KMS-11 (cell line): ENCODE results near the gene CHRD.

Experiments
- H2AFZ ChIP-seq: fragments of 200-600 bp; sonication (generic); 2 replicates; pipeline ENCODE4 v1.6.1; 2016; ENCODE audit warnings: antibody characterized with exemption, mixed run types, low read depth
- H3K27ac ChIP-seq: fragments of 200-600 bp; sonication (generic); 2 replicates; pipeline ENCODE4 v1.6.1; 2016; ENCODE audit warnings: mild to moderate bottlenecking, mixed run types
- H3K27me3 ChIP-seq: fragments of 200-600 bp; sonication (generic); 2 replicates; pipeline ENCODE4 v1.6.1; 2017; ENCODE audit warnings: mild to moderate bottlenecking, low read depth, mixed run types, moderate library complexity; ENCODE audit not compliant: insufficient read depth
- H3K36me3 ChIP-seq: fragments of 200-600 bp; sonication (generic); 2 replicates; pipeline ENCODE4 v1.6.1; 2017; ENCODE audit warnings: mild to moderate bottlenecking, mixed run types; ENCODE audit not compliant: insufficient read depth
- H3K4me1 ChIP-seq: fragments of 200-600 bp; sonication (generic); 2 replicates; pipeline ENCODE4 v1.6.1; 2016; ENCODE audit warnings: mild to moderate bottlenecking, low read depth, mixed run types; ENCODE audit not compliant: poor library complexity, severe bottlenecking
- H3K4me2 ChIP-seq: fragments of 200-600 bp; sonication (generic); 2 replicates; pipeline ENCODE4 v1.7.0; 2016; ENCODE audit warnings: mild to moderate bottlenecking, mixed run types
- H3K4me3 ChIP-seq: fragments of 200-600 bp; sonication (generic); IDR thresholded peaks from 2 replicates; pipeline ENCODE4 v1.6.1; 2017; ENCODE audit warnings: low read depth, low read length, mixed read lengths; ENCODE audit not compliant: insufficient read depth
- H3K79me2 ChIP-seq: fragments of 200-600 bp; sonication (generic); 2 replicates; pipeline ENCODE4 v1.6.1; 2016; ENCODE audit warnings: low read depth, mixed run types; ENCODE audit not compliant: insufficient read depth
- H3K9ac ChIP-seq: fragments of 200-600 bp; sonication (generic); 2 replicates; pipeline ENCODE4 v1.6.1; 2016; ENCODE audit warnings: mild to moderate bottlenecking, mixed run types
- H4K20me1 ChIP-seq: fragments of 200-600 bp; sonication (generic); 2 replicates; pipeline ENCODE4 v1.6.1; 2016; ENCODE audit warnings: mild to moderate bottlenecking, mixed run types; ENCODE audit not compliant: insufficient read depth
- CTCF ChIP-seq: fragments of 200-600 bp; sonication (generic); conservative IDR thresholded peaks from 2 replicates; pipeline ENCODE4 v1.6.1; 2017; ENCODE audit warnings: low read depth, mild to moderate bottlenecking, antibody characterized with exemption, low read length, moderate library complexity, mixed read lengths

CHRD gene

GRCh38 chr3:184350618-184351017 is 29.2 kb upstream of the CHRD start:
- no peak for TF ChIP-seq CTCF
- H2AFZ ChIP-seq: no peak overlapping the region
- H3K27ac ChIP-seq: no peak overlapping the region
- no peak overlapping the region for H3K4me3 ChIP-seq
- H4K20me1 ChIP-seq: no peaks in the 10 kb centered on the region
- no peaks in the 10 kb centered on the region for H3K36me3 ChIP-seq
- no peaks in the 10 kb centered on the region for H3K79me2 ChIP-seq
- H3K9ac ChIP-seq: no peak overlapping the region
- H3K4me2 ChIP-seq: no peak overlapping the region
- H3K27me3 ChIP-seq: no peaks in the 10 kb centered on the region
- peaks cover 9% of the 10 kb centered on the region for H3K4me1 ChIP-seq

GRCh38 chr3:184351511-184352148 is 28.2 kb upstream of the CHRD start:
- Histone ChIP-seq H3K36me3 (no peaks in the 10 kb centered on the region), H3K4me1 (peaks cover 6% of the 10 kb centered on the region), H3K27ac (no peak overlapping the region), H2AFZ (no peak overlapping the region), H4K20me1 (no peaks in the 10 kb centered on the region), H3K4me2 (no peak overlapping the region), H3K27me3 (no peaks in the 10 kb centered on the region), H3K4me3 (no peak overlapping the region), H3K9ac (no peak overlapping the region), H3K79me2 (no peaks in the 10 kb centered on the region)
- no peak for TF ChIP-seq CTCF

- no peak overlapping the region for H2AFZ ChIP-seq
- H3K36me3 ChIP-seq: no peaks in the 10 kb centered on the region
- no peaks in the 10 kb centered on the region for H4K20me1 ChIP-seq
- H3K4me2 ChIP-seq: no peak overlapping the region
- H3K79me2 ChIP-seq: no peaks in the 10 kb centered on the region
- H3K27me3 ChIP-seq: no peaks in the 10 kb centered on the region
- peaks cover 6% of the 10 kb centered on the region for H3K4me1 ChIP-seq
- no peak overlapping the region for H3K4me3 ChIP-seq
- no peak for TF ChIP-seq CTCF
- H3K27ac ChIP-seq: no peak overlapping the region
- H3K9ac ChIP-seq: no peak overlapping the region
Measured at GRCh38 chr3:184352149-184352785, 27.6 kb upstream of the CHRD start.

- TF ChIP-seq CTCF: no peak
- H3K36me3 ChIP-seq: no peaks in the 10 kb centered on the region
- no peaks in the 10 kb centered on the region for H4K20me1 ChIP-seq
- H3K27me3 ChIP-seq: no peaks in the 10 kb centered on the region
- no peak overlapping the region for H3K4me3 ChIP-seq
- H3K4me1 ChIP-seq: peaks cover under 1% of the 10 kb centered on the region
- H3K4me2 ChIP-seq: no peak overlapping the region
- H3K27ac ChIP-seq: no peak overlapping the region
- no peak overlapping the region for H2AFZ ChIP-seq
- H3K79me2 ChIP-seq: no peaks in the 10 kb centered on the region
- H3K9ac ChIP-seq: no peak overlapping the region
Measured at GRCh38 chr3:184352897-184353545, 26.8 kb upstream of the CHRD start.
